Fibroblast of lung (primary cell): ENCODE data around the gene SLC2A8. TPM values are rescaled to one million over a fixed set of nuclear protein-coding genes. Genes with fewer than 3 reads are reported as not detected.

Experiments
- DNase-seq, 2 donors: peaks; one replicate each; pipeline versions ENCODE4 v3.0.0 to v3.0.0-alpha.2; 2010; ENCODE audit warnings: low read depth in 2 of 2
- H2AFZ ChIP-seq: 2 replicates; pipeline ENCODE4 v1.5.1; 2012; ENCODE audit warnings: low read length, control low read depth, inconsistent platforms
- H3K27ac ChIP-seq: 2 replicates; pipeline ENCODE4 v1.5.1; 2011; ENCODE audit warnings: low read length, control low read depth; ENCODE audit not compliant: insufficient read depth
- H3K27me3 ChIP-seq: 2 replicates; pipeline ENCODE4 v1.5.1; 2011; ENCODE audit warnings: mild to moderate bottlenecking, low read length; ENCODE audit not compliant: control insufficient read depth, insufficient read depth
- H3K36me3 ChIP-seq: 2 replicates; pipeline ENCODE4 v1.5.1; 2011; ENCODE audit warnings: low read length; ENCODE audit not compliant: control insufficient read depth, insufficient read depth
- H3K4me1 ChIP-seq: 2 replicates; pipeline ENCODE4 v1.5.1; 2011; ENCODE audit warnings: low read length; ENCODE audit not compliant: control insufficient read depth, insufficient read depth; ENCODE audit errors: extremely low read depth
- H3K4me2 ChIP-seq: 2 replicates; pipeline ENCODE4 v1.5.1; 2011; ENCODE audit warnings: low read length, control low read depth; ENCODE audit not compliant: insufficient read depth; ENCODE audit errors: extremely low read depth
- H3K4me3 ChIP-seq, 4 experiments: fragments of 200-600 bp in 1 of 4; sonication (generic) in 1 of 4; replicated peaks in 1 of 4; 2 replicates each; pipeline ENCODE4 v1.5.1; 2011 to 2016; ENCODE audit warnings: low read length in 4 of 4, low read depth in 3 of 4, mild to moderate bottlenecking in 3 of 4, control low read depth in 2 of 4, inconsistent platforms in 1 of 4, mixed read lengths in 1 of 4; ENCODE audit not compliant: insufficient read depth in 1 of 4; ENCODE audit errors: control extremely low read depth in 1 of 4
- H3K79me2 ChIP-seq: 2 replicates; pipeline ENCODE4 v1.5.1; 2012; ENCODE audit warnings: mild to moderate bottlenecking, low read length, inconsistent platforms; ENCODE audit not compliant: control insufficient read depth, insufficient read depth
- H3K9ac ChIP-seq: 2 replicates; pipeline ENCODE4 v1.5.1; 2011; ENCODE audit warnings: mild to moderate bottlenecking, low read length, control low read depth; ENCODE audit not compliant: insufficient read depth
- H3K9me3 ChIP-seq: 2 replicates; pipeline ENCODE4 v1.5.1; 2012; ENCODE audit warnings: low read depth, low read length; ENCODE audit not compliant: control insufficient read depth, insufficient read depth
- H4K20me1 ChIP-seq: 2 replicates; pipeline ENCODE4 v1.5.1; 2011; ENCODE audit warnings: low read length; ENCODE audit not compliant: control insufficient read depth, insufficient read depth; ENCODE audit errors: extremely low read depth
- EZH2 ChIP-seq: IDR thresholded peaks from 2 replicates; pipeline ENCODE4 v1.5.1; 2012; ENCODE audit warnings: low read length, control low read depth, mild to moderate bottlenecking; ENCODE audit errors: missing control alignments
- polyA plus RNA-seq, 2 donors: library from polyadenylated mRNA; depleted of rRNA in 1 of 2; stranded (reverse) in 1 of 2; unstranded in 1 of 2; fragments of >200 nt; gene quantifications; 2 replicates each; pipeline ENCODE4 v1.2.1, GENCODE V29; 2011 to 2012; ENCODE audit warnings: missing spikeins in 1 of 2
- total RNA-seq: library from RNA; depleted of rRNA; stranded (reverse); fragments of >200 nt; gene quantifications from 2 replicates; pipeline ENCODE4 v1.2.1, GENCODE V29; 2014
- TF ChIP-seq, protein P1 (sequence below), 2 donors: IDR thresholded peaks in 1 of 2; conservative IDR thresholded peaks in 1 of 2; 1 replicate in 1 of 2; 2 replicates in 1 of 2; pipeline ENCODE4 v1.5.1; 2011 to 2012; ENCODE audit warnings: low read length in 2 of 2, control low read depth in 1 of 2, inconsistent platforms in 1 of 2, low read depth in 1 of 2, mild to moderate bottlenecking in 1 of 2

The SLC2A8 gene
- total and polyA plus RNA-seq, 2 donors (not counting 1 experiment from before 2014, with no cell fraction given), result 4.6 to 11.4 TPM

- TF ChIP-seq, protein P1, sequence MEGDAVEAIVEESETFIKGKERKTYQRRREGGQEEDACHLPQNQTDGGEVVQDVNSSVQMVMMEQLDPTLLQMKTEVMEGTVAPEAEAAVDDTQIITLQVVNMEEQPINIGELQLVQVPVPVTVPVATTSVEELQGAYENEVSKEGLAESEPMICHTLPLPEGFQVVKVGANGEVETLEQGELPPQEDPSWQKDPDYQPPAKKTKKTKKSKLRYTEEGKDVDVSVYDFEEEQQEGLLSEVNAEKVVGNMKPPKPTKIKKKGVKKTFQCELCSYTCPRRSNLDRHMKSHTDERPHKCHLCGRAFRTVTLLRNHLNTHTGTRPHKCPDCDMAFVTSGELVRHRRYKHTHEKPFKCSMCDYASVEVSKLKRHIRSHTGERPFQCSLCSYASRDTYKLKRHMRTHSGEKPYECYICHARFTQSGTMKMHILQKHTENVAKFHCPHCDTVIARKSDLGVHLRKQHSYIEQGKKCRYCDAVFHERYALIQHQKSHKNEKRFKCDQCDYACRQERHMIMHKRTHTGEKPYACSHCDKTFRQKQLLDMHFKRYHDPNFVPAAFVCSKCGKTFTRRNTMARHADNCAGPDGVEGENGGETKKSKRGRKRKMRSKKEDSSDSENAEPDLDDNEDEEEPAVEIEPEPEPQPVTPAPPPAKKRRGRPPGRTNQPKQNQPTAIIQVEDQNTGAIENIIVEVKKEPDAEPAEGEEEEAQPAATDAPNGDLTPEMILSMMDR (conservative IDR thresholded peaks at IDR 0.05 in 1 of 2, IDR thresholded peaks at IDR 0.05 in 1 of 2; ENCODE audit: low read depth in 1 of 2, low read length in 2 of 2), result no peak
- TF ChIP-seq EZH2, result no peak
Observed at GRCh38 chr9:127421057-127421456, 24.1 kb downstream of the SLC2A8 start.

DNA sequence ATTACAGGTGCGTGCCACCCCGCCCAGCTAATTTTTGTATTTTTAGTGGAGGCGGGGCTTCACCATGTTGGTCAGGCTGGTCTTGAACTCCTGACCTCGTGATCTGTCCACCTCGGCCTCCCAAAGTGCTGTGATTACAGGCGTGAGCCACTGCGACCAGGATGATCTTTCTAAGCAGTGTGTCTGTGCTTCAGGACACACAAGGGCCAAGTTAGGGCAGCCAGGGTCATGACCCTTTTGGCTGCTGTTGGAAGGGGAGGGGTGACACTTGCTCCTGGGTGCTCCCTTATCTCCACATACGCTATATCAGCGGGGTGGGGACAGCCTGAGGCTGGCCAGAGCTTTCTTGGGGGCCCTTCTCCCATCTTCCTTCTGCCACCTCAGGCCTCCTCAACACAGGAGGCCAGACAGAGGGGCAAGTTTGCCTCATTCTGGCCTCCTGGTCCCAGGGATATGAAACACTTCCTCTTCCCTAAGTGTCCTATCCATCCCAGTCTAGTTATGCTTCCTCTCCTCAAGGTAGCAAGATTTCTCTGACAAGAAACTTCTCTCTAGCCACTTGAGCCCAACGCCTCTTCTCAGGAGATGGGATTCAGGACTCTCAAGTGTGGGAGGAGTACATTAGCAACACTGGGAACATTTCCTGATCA, 25.3 kb downstream of the SLC2A8 start:
- H3K27me3 ChIP-seq, result no peaks in the 10 kb centered on the region
- peak overlapping the region in 1 of 4 experiments; percentile 90 for H3K4me3 ChIP-seq
- no peak overlapping the region for H3K9ac ChIP-seq
- DNase-seq, result no peak
- H3K27ac ChIP-seq, result no peak overlapping the region
- no peak for TF ChIP-seq EZH2
- TF ChIP-seq, protein P1 (conservative IDR thresholded peaks at IDR 0.05 in 1 of 2, IDR thresholded peaks at IDR 0.05 in 1 of 2; ENCODE audit: low read depth in 1 of 2, low read length in 2 of 2), result no peak
- no peaks in the 10 kb centered on the region for H4K20me1 ChIP-seq
- H3K4me2 ChIP-seq, result no peak overlapping the region
- no peaks in the 10 kb centered on the region for H3K36me3 ChIP-seq
- no peak overlapping the region for H2AFZ ChIP-seq
- no peaks in the 10 kb centered on the region for H3K9me3 ChIP-seq
- H3K79me2 ChIP-seq, result peaks cover 21% of the 10 kb centered on the region
- peaks cover 2% of the 10 kb centered on the region for H3K4me1 ChIP-seq

More at GRCh38 chr9:127421057-127421456, 24.1 kb downstream of the SLC2A8 start:
- Histone ChIP-seq H4K20me1 (no peaks in the 10 kb centered on the region), H3K4me3 (no peak overlapping the region), H3K4me1 (peaks cover 2% of the 10 kb centered on the region), H2AFZ (no peak overlapping the region), H3K27ac (no peak overlapping the region), H3K79me2 (peaks cover 15% of the 10 kb centered on the region), H3K36me3 (no peaks in the 10 kb centered on the region), H3K9ac (no peak overlapping the region), H3K4me2 (no peak overlapping the region), H3K9me3 (no peaks in the 10 kb centered on the region), H3K27me3 (no peaks in the 10 kb centered on the region)
- no peak for DNase-seq

DNA sequence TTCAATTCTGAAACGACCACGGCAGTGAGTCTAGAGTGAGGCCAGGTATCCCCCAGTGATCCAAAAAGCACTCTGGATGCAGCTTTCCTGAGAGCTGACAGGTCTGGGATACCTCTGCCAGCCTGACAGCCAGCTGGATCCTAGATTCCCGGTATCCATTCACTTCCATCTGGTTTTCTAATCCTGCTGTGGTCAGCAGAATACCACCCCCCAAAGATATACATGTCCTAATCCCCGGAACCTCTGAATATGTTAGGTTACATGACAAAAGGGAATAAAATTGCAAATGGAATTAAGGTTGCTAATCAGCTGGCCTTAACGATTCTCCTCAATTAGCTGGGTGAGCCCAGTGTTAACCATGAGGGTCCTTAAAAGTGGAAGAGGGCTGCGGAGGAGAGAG, 25.8 kb downstream of the SLC2A8 start:
- no peak for TF ChIP-seq EZH2
- TF ChIP-seq, protein P1 (conservative IDR thresholded peaks at IDR 0.05 in 1 of 2, IDR thresholded peaks at IDR 0.05 in 1 of 2; ENCODE audit: low read depth in 1 of 2, low read length in 2 of 2), result no peak
- Histone ChIP-seq H2AFZ (no peak overlapping the region), H3K4me2 (peak overlapping the region; percentile 96), H3K4me3 (peak overlapping the region in 3 of 4 experiments; percentile 79 to 90 (median 83)), H3K27me3 (no peaks in the 10 kb centered on the region), H3K79me2 (peaks cover 25% of the 10 kb centered on the region), H3K4me1 (peaks cover 2% of the 10 kb centered on the region), H3K36me3 (no peaks in the 10 kb centered on the region), H3K9me3 (no peaks in the 10 kb centered on the region), H3K27ac (no peak overlapping the region), H4K20me1 (no peaks in the 10 kb centered on the region), H3K9ac (no peak overlapping the region)
- DNase-seq, result no peak
